Activated CD4-positive, alpha-beta T cell treated with anti-CD3 and anti-CD28 coated beads, Interleukin-2, amount 50 U/mL, for 16 hours (primary cell): ENCODE data around the gene EIF2B4.
"Not testable (repeated sequence)": the region's sequence is repeated elsewhere in the genome, so short reads cannot be mapped to it uniquely, and the experiment has no call there.

Source experiments
- DNase-seq: peaks from one replicate; pipeline ENCODE4 v3.0.0-alpha.2; 2020

The EIF2B4 gene

GRCh38 chr2:27335311-27335710 lies 34.8 kb downstream of the EIF2B4 start:
- no peak for DNase-seq

- no peak for DNase-seq
Observed at GRCh38 chr2:27324720-27325119, 45.4 kb downstream of the EIF2B4 start.

- no peak for DNase-seq
Observed at GRCh38 chr2:27323596-27324285, 46.4 kb downstream of the EIF2B4 start.

GRCh38 chr2:27322766-27323595 lies 47.2 kb downstream of the EIF2B4 start, which contains the start of gene MPV17:
MPV17 (minus strand) TSS chr2:27323097; CDS start chr2:27322517, 580 bp downstream.
- DNase-seq, result peak; percentile 93

- no peak for DNase-seq
Observed at GRCh38 chr2:27322301-27322765, 47.8 kb downstream of the EIF2B4 start.

GRCh38 chr2:27320958-27321543 lies 49.1 kb downstream of the EIF2B4 start:
- DNase-seq, result no peak

- DNase-seq, result not testable (repeated sequence)
Observed at GRCh38 chr2:27319839-27320238, 50.3 kb downstream of the EIF2B4 start.

GRCh38 chr2:27316655-27317412 lies 53.3 kb downstream of the EIF2B4 start:
- DNase-seq, result no peak

- DNase-seq, result no peak
Observed at GRCh38 chr2:27315122-27315521, 55.0 kb downstream of the EIF2B4 start.

- no peak for DNase-seq
Observed at GRCh38 chr2:27314709-27315108, 55.4 kb downstream of the EIF2B4 start.
